Left forelimb (tissue), 1 donor: Measurements from ENCODE around the gene LYRM4.
"Not testable (repeated sequence)": the region's sequence is repeated elsewhere in the genome, so short reads cannot be mapped to it uniquely, and the experiment has no call there.

Source experiments
- DNase-seq: peaks from one replicate; pipeline ENCODE4 v3.0.0-alpha.2; 2018; ENCODE audit warnings: low spot score

The LYRM4 gene

DNA sequence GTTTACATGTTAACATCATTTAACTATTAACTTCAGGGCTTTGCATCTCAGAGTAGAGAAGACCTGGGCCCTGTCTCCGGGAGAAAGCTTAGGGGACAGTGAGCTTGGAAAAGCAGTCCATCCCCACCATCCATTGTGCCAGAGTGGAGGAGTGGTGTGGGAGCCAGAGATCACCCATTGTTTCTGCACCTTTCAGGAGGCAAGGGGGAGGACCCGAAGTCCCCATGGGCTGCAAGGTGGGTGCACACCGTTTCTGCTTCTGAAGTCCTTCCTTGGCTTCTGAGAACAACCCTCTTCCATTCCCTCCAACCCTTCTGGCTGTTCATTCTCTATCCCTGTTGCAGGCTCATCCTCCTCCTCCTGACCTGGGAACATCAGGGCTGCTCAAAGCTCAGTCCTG, 179.6 kb downstream of the LYRM4 start:
- DNase-seq = no peak

DNA sequence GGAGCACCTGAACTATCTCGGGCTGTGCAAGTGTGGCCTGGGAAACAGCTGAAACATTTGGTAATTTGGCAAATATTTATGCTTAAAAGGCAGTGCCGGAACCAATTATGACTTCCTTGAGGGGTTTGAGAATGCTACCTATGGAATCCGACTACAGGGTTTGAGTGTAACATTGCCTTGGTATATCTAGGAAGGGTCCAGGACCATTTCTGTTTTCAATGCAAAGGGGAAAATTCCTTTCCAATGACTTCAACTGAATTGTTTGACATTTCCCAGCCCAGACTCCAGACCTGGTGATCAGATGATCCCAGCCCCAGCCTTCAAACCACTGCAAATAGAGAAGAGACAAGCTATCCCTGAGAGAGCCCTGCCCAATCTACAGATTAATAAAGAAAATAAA, 180.2 kb downstream of the LYRM4 start:
- DNase-seq = no peak

DNA sequence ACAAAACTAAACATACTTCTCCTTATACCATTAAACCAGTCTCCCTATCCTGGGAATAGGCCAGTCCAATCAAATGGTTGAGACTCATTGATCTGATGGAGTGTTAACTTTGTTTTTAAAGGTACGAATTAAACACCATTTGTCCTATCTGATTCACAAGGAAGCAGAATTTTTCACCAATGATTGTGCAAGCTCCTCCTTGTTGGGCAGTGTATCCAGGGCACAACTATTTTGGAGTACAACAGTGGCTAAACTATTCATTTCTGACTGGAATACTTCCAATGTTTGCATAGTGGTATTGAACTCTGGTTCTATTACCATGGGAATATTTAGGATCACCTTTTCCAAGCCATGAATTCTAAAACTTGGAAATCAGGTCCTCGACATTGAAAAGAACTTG, 181.1 kb downstream of the LYRM4 start:
- DNase-seq = no peak

DNA sequence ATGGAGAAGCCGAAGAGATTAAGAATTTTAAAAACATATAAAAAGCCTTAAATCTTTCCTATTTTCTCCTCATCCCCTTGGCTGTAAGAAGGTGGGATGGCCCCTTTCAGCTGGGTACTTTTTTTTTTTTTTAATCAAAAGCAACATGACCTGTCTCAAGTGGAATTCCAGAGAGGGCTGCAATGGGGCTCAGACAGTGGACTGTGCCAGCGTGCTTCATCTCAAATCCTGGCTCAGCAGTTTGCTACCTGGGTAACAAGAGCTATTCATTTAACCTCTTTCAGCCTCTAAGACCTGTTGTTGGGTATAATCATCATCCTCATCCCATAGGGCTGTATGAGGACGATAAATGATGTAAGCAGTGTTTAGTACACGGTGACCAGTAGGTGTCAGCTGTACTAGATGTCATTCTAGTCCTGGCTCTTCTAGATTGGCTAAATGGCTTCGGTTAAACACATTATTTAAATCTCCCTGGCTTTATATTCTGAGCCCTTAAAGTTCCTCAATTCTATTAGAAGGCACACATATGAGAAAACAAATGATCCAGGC, 182.6 kb downstream of the LYRM4 start:
- no peak for DNase-seq

DNA sequence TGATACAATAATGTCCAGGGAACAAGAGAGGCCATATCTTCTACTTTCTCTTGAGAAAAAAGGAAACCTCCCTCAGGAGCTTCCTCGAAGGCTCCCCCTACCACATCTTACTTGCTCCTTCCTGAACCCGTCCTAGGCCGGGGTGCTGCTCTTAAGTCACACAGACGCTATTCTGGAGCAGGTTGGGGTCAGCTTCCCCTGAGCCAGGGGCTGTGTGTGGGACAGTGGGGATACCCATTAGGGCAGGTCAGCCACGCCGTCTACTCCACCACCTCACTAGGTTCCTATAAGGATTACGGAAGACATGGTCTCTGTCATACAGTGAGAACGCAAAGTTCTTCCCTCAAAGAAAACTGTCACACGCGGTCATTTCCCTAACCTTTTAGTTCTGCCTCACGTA, 183.8 kb downstream of the LYRM4 start:
- no peak for DNase-seq

DNA sequence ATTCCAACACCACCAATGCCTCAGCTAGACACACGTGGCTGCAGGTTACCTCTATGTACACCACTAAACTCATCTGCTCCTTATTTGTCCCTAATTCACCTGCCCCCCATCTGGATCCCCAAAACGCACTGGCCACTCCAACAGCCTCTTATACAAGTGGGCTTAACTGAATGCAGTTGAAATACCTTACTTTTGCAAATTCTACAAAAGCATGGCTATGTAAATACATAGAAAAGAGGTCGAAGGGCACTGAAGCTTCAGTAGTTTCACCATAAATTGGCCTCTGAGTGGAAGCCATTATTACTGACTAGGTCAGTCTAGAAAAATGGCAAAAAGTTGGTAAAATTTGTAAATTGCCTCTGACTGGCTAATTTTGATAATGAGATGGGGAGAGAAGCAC, 186.8 kb downstream of the LYRM4 start:
- DNase-seq = no peak

DNA sequence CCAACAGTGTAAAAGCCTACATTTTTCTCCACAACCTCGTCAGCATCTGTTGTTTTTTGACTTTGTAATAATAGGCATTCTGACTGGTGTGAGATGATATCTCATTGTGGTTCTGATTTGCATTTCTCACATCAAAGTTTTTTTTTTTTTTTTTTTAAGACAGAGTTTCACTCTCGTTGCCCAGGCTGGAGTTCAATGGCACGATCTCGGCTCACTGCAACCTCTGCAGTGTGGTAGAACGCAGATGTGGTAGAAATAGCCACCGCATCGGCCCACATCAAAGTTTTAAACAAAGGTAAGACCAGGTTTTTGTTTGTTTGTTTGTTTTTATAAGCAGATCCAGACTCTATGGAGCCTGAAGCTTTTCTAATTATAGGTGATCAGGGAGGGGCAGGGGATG, 188.3 kb downstream of the LYRM4 start:
- no peak for DNase-seq

DNA sequence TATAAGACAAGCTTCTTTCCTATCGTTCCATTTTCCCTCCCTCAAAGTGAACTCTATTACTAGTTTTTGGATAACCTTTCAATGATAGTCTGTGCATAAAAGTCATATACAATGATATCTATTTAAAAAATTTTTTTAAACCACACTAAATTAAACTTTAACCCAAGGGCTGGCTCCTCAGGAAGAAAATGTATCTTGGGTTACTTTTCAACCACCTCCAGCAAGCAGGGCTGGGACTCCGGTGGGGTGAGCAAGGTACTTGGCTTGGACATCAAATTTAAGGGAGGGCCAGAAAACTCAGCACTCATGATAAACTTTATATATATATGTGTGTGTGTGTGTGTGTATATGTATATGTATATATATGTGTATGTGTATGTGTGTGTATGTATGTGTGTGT, 189.5 kb downstream of the LYRM4 start:
- no peak for DNase-seq

DNA sequence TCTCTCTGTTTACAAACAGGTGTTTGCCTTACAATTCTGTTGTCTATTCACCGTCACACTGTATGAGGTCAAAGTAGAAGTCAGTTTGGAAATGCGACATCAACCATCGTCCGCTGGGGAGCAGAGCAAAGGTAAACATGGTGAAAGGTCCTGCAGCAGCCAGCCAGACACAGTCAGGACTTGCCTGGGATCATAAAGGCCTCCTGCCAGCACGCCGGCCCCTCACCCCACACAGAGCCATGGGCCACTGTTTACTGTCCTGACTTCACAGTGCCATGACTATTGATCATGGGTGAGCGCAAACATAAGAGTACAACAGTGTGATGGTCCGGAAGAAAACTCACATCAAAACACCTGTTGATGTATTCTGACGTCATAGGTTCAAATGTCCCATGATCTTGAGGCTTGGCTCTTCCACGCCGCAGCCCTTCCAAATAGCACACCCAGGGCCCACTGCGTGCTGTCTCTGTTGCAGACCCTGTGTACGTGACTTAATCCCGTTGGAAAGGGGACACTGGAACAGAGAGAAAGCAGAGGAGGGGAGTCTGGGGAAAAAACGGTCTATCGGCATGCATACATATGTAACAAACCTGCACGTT, 192.5 kb downstream of the LYRM4 start:
- no peak for DNase-seq

DNA sequence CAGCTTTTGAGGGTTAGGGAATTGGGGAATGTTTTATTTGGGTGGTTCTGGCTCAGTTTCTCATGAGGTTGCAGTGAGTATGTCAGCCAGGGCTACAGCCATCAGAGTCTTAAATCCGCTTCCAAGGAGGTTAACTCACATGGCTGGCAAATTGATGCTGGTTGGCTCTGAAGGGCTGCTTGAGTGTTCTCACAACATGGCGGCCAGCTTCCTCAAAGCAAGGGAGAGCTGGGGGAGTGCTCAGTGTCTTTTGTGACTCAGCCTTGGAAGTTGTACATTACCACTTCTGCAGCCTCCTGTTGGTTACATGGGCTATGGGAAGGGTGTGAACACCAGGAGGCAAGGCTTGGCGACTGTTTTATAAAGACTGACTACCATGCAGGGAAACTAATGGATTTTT, 193.4 kb downstream of the LYRM4 start:
- no peak for DNase-seq

DNA sequence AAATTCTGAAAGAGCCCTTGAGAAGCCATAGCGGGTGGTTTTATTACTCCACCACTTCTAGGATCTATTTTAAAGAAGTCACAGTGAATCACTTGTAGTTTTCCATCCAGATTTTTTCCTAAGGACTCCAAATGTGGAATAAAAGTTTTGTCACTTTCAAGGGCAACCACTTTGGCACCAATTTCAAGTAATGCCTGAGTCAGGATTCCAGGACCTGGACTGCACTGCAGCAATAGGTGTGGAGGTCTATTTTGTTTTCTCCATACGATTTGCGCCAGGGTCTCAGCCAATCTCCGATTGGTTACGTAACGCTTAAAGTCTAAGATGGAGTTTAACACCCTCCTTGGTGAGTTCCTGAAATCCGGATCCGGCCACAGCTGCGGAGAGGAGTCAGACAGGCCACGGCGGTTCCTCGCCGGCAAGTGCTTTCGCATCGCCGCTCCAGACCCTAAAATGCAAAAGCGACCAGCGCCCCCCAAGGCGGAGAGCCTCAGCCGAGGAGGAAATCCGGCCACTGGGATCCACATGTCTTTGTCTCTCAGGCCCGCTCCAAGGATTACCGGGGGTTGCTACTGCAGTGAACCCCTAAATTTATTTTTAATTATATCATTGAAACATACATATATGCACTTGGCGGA, 194.2 kb downstream of the LYRM4 start:
- no peak for DNase-seq

DNA sequence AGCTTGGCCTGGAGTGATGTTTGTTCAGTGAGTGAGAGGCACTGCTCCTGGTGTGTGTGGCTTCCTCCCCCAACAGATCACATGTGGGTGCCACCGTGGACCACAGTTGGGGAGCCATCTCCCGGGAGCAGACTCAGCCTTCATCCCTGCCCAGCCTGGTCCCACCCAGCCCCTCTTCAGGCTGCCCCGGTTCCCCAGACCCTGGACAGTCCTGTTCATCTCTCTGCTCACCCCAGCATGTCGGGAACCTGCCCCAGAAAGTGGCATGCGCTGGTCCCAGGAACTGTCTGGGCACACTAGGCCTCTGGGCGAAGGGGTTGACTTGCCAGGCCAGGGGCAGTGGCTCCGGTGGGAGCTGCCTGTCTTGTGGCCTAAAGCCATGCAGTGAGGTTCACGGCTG, 197.1 kb downstream of the LYRM4 start:
- no peak for DNase-seq

DNA sequence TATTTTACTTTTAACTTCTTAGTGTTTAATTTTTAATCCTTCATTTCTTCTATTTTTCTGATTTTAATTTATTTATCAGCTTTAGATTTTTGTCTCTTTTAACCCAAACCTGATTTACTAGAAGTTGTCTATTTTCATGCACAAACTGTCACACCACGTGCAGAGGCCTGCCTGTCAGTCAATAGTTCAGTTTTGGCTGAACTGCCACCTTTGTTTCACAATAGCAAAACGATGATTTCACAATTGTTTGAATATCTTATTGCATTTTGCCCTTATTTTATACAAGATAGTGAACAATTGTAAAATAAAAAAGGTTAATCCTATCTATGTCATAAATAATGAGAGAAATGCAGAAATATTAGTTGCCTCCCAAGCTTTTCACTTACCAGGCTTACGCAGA, 199.6 kb downstream of the LYRM4 start:
- no peak for DNase-seq

DNA sequence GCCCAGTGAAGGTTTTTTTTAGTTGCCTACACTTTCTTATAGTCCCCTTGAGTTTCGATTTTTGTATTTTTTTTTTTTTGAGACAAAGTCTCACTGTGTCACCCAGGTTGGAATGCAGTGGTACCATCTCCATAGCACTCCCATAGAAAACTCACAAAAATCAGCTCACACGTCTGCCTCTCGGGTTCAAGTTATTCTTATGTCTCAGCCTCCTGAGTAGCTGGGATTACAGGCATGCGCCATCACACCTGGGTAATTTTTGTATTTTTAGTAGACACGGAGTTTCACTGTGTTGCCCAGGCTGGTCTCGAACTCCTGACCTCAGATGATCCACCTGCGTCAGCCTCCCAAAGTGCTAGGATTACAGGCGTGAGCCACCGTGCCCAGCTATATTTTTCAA, 200.3 kb downstream of the LYRM4 start:
- not testable (repeated sequence) for DNase-seq

DNA sequence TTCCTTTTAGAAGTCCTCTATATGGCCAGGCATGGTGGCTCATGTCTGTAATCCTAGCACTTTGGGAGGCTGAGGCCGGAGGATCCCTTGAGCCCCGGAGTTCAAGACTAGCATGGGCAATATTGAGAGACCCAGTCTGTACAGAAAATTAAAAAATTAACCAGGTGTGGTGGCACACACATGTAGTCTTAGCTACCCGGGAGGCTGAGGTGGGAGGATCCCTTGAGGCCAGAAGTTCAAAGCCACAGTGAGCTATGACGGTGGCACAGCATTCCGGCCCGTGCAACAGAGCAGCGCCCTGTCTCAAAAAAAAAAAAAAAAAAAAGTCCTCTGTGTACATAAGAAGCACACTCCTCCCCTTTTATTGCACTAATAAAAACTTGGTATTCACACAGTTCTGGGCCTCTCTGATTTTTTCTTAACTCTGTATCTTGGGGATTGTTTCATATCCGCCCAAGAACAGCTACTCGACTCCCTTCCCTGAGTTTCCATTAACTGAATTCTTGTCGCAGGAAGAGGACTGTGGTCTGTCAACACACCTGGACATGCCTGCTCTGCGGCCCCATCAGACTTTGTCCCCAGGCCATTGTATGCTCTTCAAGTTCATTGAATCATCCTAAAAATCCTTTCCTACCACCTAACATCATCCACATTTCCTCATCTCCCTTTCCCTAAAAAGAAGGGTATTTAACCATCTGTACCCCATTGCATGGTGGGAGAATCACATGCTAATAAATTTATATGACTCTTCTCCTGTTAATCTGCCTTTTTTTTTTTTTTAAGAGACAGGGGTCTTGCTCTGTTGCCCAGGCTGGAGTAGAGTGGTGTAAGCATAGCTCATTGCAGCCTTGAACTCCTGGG, 201.5 kb downstream of the LYRM4 start:
- no peak for DNase-seq
